Stimulated activated CD8-positive, alpha-beta memory T cell treated with anti-CD3 and anti-CD28 coated beads, Interleukin-7, amount 100 ng/mL, for 4 hours (primary cell): Measurements from ENCODE around the gene LRP3.
"Not testable (repeated sequence)": the region's sequence is repeated elsewhere in the genome, so short reads cannot be mapped to it uniquely, and the experiment has no call there.

Experiments used
- DNase-seq, 2 donors: peaks; one replicate each; pipeline ENCODE4 v3.0.0-alpha.2; 2020; ENCODE audit warnings: low read depth in 2 of 2

Gene LRP3

DNA sequence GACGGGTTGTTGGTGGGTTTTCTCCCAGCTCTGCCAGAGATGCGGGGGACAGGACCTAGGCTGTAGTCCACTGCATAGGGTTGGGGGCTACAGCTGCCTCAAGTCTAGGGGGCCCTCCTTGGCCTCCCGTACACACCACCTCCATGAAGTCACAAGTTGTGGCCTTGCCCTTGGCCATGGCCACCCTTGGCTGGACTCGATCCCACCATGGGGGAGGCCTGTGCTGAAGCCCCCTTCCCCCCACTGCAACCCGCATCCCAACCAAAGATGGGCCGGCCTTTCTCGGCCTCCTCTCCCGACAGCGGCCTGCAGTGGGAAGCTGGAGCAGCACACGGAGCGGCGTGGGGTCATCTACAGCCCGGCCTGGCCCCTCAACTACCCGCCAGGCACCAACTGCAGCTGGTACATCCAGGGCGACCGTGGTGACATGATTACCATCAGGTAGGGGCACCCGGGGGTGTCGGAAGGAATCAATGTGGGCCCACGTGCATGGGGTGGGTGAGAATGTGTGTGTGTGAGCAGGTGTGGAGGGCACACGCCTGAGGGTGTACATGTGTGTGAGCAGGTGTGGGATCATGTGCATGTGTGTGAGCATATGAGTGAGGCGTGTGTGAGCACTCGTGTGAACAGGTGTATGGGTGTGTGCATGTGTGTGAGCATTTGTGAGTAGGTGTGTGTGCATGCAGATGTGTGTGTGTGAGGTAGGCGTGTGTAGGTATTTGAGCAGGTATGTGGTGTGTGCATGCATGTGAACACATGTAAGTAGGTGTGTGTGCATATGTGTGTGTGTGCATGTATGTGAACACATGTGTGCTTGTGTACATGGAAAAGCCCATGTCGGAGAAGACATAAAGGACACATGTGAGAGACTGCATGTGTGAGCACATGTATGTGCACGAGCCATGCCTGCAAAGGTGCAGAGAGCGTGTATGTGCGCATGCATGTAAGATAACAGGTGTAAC is 8.7 kb downstream of the LRP3 start:
- no peak for DNase-seq

GRCh38 chr19:33203529-33203928 is 9.4 kb downstream of the LRP3 start:
- DNase-seq: no peak

DNA sequence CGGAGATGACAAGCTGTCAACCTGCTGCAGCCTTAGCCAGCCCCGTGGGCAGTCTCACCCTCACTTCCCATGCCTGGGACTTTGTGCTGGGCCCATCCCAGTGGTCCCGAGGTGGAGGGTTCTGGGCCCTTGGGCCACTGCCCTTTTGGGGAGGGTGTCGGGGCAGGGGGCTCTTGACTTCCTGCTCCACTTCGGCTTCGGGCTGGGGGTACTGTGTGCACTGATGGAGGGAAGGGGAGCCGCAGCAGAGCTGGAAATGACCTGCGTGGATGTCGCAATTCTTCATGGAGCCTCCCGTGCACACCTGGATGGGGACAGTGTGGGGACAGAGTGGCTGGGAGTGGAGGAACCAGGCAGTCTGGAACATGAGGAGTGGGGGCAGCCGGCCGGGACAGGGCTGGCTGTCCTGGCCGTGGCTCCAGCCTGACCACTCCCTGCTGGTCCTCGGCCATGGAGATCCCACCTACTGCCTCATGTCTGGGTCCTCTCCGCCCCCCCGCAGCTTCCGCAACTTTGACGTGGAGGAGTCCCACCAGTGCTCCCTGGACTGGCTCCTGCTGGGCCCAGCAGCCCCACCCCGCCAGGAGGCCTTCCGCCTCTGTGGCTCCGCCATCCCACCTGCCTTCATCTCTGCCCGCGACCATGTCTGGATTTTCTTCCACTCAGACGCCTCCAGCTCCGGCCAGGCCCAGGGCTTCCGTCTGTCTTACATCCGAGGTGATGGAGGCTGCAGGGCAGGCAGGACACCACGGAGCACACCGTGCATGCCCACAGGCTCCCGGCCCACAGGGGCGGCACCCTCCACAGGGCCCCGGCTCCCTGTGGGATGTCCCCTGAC is 10.2 kb downstream of the LRP3 start:
- no peak for DNase-seq

DNA sequence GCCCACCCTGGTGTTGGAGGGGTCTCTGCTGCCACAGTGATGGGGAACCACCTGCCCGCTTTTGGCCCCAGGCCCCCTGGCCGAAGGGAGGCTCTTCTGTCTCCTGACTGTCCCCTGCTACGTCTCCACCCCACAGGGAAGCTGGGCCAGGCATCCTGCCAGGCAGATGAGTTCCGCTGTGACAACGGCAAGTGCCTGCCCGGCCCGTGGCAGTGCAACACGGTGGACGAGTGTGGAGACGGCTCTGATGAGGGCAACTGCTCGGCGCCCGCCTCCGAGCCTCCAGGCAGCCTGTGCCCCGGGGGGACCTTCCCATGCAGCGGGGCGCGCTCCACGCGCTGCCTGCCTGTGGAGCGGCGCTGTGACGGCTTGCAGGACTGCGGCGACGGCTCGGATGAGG is 11.0 kb downstream of the LRP3 start:
- no peak for DNase-seq

DNA sequence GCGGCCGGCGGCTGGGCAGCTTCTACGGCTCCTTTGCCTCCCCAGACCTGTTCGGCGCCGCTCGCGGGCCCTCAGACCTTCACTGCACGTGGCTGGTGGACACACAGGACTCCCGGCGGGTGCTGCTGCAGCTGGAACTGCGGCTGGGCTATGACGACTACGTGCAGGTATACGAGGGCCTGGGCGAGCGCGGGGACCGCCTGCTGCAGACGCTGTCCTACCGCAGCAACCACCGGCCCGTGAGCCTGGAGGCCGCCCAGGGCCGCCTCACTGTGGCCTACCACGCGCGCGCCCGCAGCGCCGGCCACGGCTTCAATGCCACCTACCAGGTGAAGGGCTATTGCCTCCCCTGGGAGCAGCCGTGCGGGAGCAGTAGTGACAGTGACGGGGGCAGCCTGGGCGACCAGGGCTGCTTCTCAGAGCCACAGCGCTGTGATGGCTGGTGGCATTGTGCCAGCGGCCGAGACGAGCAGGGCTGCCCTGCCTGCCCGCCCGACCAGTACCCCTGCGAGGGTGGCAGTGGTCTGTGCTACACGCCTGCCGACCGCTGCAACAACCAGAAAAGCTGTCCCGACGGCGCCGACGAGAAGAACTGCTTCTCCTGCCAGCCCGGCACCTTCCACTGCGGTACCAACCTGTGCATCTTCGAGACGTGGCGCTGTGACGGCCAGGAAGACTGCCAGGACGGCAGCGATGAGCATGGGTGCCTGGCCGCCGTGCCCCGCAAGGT is 11.6 kb downstream of the LRP3 start:
- DNase-seq: no peak

- no peak for DNase-seq
These were observed 12.3 kb downstream of the LRP3 start for GRCh38 chr19:33206261-33207039.

- no peak for DNase-seq
These were observed 13.0 kb downstream of the LRP3 start for GRCh38 chr19:33207040-33207620.

DNA sequence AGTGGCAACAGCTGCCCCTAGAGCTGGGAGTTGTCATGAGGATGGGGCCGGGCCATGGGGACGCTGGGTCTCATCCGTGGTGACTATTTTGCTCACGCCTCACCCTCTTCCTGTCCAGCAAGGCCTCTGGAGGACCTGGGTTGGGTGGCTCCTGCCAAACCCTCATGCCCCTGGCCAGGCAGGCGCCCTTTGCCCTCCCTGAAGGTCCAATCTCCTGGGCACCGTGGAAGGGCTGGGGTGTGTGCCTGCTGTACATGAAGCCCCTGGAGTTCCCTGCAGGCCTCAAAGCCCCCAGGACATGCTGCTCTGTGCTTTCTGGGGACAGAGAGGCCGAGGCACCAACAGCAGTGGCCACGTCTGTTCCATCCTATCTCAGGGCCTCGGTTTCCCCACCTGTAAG is 13.8 kb downstream of the LRP3 start:
- DNase-seq: no peak

GRCh38 chr19:33208371-33208895 is 14.3 kb downstream of the LRP3 start:
- no peak for DNase-seq

GRCh38 chr19:33208904-33209849 is 15.0 kb downstream of the LRP3 start:
- DNase-seq: no peak

GRCh38 chr19:33209850-33210230 is 15.7 kb downstream of the LRP3 start:
- not testable (repeated sequence) for DNase-seq

DNA sequence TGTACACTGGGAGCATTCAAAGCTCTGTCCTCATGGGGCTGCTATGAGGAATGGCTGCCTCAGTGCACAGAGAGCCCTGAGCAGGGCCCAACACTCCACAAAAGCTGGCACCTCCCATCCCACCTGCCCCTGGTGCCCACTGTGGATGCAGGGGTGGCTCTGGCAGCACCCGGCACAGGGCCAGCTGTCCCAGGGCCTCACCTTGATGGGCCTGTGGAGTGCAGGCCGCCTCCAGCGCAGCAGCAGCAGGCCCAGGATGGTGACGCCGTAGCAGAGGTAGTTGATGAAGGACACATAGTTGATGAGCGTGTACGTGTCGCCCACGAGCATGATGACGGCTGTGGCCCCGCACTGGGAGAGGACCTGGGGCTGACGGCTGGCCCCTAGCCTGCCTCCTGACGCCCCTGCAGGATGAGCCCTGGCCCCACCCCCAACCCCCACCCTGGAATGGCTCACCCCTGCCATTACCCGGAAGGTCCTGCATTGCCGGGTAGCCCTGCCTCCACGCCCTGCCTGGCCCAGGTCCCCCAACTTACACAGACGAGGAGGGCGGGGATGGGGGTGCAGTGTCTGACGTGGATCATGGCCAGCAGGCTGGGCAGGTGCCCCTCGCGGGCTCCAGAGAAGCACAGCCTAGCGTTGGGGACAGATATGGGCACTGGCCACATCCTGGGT is 16.3 kb downstream of the LRP3 start:
- DNase-seq: no peak

DNA sequence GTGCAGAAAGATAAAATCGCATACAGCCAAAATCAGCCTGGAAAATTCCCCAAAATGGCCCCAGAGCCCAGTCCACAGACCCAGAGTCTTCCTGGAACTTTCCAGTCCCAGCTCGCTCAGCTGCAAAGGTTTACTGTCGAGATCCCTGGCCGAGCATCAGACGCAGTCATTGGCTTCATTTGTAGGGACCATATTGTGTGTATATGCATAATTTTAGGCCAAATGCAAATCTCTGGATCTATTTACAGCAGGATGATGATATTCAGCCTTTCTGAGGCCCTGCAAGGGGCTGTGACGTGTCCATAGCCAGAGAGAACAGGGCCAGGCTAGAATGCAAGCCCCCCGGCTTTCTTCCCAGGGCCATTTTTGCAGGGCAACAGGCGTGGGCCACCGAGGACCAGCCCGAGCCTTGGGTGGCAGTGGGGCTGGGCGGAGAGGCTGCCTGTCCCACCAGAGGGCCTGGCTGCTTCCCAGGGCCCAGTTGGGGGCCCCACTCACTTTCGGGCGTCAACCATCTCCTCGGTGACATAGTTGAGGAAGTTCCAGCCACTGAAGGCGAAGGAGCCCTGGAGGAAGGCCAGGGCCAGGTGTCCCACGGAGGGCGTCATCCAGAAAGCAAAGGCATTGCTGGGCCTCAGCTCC is 17.8 kb downstream of the LRP3 start:
- DNase-seq: no peak

DNA sequence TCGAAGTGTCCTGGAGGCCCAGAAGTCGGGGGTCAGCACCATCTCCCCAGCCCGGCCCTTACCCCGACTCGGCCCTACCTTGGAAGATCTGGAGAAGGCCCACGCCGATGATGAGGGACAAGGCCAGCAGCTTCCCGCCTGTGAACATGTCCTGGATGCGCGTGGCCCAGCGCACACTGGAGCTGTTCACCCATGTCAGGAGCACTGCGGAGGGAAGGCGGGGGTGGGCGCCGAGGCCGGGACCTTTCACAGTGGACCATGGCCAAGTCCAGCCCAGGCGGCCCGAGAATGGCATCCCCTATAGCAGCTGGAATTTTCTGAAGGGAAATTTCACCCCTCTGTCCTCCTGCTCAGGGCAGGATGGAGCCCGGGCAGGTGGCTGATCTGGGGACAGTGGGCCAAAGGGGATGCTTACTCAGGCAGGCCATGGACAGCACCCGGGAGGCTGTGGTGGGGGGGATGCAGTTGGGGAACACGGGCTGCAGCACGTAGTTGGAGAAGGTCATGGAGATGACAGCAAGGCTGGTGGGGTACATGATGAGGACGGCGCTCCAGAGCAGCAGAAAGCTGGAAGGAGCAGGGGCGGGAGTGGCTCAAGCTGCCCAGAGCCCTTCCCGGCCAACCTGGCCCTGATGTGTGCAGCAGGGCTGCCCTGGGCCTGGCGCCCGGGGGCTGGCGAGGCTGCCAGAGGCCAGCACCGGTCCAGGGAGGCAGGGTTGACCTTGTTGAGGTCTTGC is 18.5 kb downstream of the LRP3 start:
- DNase-seq: no peak

- no peak for DNase-seq
These were observed 20.5 kb downstream of the LRP3 start for GRCh38 chr19:33214596-33214995.

DNA sequence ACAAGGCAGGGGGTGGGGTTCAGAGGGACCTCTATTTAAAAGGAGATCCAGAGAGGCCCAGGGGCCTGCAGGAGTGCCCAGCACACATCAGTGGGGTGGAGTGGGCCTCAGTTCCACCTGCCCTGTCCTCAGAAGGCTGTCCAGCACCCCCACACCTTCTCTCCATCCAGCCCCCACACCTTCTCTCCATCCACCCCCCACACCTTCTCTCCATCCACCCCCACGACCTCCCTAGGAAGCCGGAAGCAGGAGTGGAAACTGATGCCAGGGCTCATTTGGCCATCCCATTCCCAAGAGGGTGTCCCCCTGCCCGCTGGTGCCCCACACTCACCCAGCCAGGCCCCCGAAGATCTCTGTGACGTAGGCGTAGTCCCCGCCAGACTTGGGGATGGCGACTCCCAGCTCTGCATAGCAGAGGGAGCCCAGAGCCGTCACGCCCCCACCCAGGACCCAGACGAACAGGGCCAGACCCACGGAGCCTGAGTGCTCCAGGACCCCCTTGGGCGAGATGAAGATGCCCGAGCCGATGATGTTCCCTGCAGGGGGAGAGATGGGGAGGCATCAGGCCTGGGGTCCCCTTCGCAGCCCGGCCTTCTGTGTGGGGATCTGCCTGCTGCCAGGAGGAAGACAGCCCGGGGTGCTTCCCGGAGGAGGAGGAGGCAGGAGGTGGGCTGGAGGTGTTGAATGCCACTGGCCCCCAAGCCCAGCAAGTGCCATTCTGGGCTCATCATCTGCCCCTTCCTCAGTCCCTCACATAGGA is 21.5 kb downstream of the LRP3 start:
- no peak for DNase-seq
